ENCODE data around the gene SFR1.

DNA sequence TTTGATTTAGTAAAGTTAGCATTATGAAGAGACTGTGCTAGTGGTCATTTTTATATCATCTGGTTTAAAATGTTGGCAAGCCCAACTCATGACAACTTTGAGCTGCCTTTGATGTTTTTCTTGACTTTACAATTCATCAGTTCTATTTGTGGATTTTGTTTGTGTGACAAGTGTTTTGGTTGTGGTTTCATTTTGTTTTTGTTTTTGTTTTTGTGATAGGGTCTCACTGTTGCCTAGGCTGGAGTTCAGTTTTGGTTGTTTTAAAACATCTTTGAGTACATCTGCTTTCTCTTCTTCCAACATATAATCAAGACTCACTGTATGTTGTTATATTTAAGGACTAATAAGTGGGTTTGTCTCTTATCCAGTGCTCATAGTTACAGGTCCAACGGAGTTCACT lies 17.6 kb upstream of the SFR1 start:
- TF ChIP-seq, protein P1, sequence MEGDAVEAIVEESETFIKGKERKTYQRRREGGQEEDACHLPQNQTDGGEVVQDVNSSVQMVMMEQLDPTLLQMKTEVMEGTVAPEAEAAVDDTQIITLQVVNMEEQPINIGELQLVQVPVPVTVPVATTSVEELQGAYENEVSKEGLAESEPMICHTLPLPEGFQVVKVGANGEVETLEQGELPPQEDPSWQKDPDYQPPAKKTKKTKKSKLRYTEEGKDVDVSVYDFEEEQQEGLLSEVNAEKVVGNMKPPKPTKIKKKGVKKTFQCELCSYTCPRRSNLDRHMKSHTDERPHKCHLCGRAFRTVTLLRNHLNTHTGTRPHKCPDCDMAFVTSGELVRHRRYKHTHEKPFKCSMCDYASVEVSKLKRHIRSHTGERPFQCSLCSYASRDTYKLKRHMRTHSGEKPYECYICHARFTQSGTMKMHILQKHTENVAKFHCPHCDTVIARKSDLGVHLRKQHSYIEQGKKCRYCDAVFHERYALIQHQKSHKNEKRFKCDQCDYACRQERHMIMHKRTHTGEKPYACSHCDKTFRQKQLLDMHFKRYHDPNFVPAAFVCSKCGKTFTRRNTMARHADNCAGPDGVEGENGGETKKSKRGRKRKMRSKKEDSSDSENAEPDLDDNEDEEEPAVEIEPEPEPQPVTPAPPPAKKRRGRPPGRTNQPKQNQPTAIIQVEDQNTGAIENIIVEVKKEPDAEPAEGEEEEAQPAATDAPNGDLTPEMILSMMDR (conservative IDR thresholded peaks at IDR 0.05), result no peak
- TF ChIP-seq EZH2 (IDR thresholded peaks at IDR 0.05; ENCODE audit: low read depth), result no peak

Measured in PC-9 (cell line).